Trophoblast cell (in vitro differentiated cells and primary cell): Measurements from ENCODE around the gene MACROH2A1.
A peak's percentile ranks its signal among the peaks of the same experiment; 100 is the strongest.

Experiments used
- DNase-seq, 2 donors: peaks; one replicate each; pipeline ENCODE4 v3.0.0-alpha.2; 2016
- H2AFZ ChIP-seq: 2 replicates; pipeline ENCODE4 v1.6.1; 2013; ENCODE audit warnings: low read length, moderate library complexity, mild to moderate bottlenecking; ENCODE audit not compliant: insufficient read depth, poor library complexity
- H2AK5ac ChIP-seq: 2 replicates; pipeline ENCODE4 v1.6.1; 2013; ENCODE audit warnings: mild to moderate bottlenecking, low read length
- H2BK120ac ChIP-seq: 2 replicates; pipeline ENCODE4 v1.6.1; 2013; ENCODE audit warnings: low read length, mild to moderate bottlenecking, moderate library complexity; ENCODE audit not compliant: insufficient read depth, poor library complexity
- H2BK12ac ChIP-seq: 2 replicates; pipeline ENCODE4 v1.6.1; 2013; ENCODE audit warnings: mild to moderate bottlenecking, low read length, moderate library complexity
- H2BK5ac ChIP-seq: 2 replicates; pipeline ENCODE4 v1.6.1; 2013; ENCODE audit warnings: low read length, low read depth, moderate library complexity, mild to moderate bottlenecking; ENCODE audit not compliant: poor library complexity
- H3K14ac ChIP-seq: 2 replicates; pipeline ENCODE4 v1.6.1; 2013; ENCODE audit warnings: mild to moderate bottlenecking, low read length
- H3K18ac ChIP-seq: 2 replicates; pipeline ENCODE4 v1.6.1; 2013; ENCODE audit warnings: mild to moderate bottlenecking, low read length
- H3K23ac ChIP-seq: 2 replicates; pipeline ENCODE4 v1.6.1; 2013; ENCODE audit warnings: low read length
- H3K27ac ChIP-seq: 2 replicates; pipeline ENCODE4 v1.5.1; 2013; ENCODE audit warnings: low read depth, mild to moderate bottlenecking, inconsistent platforms, low read length, moderate library complexity
- H3K27me3 ChIP-seq: 2 replicates; pipeline ENCODE4 v1.6.1; 2013; ENCODE audit warnings: inconsistent platforms, mild to moderate bottlenecking, low read length, moderate library complexity; ENCODE audit not compliant: insufficient read depth
- H3K36me3 ChIP-seq, 2 experiments: 1 replicate in 1 of 2; 2 replicates in 1 of 2; pipeline ENCODE4 v1.6.1; 2013; ENCODE audit warnings: low read length in 2 of 2, mild to moderate bottlenecking in 2 of 2, moderate library complexity in 1 of 2; ENCODE audit not compliant: insufficient read depth in 2 of 2, control insufficient read depth in 1 of 2
- H3K4ac ChIP-seq: 2 replicates; pipeline ENCODE4 v1.6.1; 2013; ENCODE audit warnings: low read depth, mild to moderate bottlenecking, low read length, moderate library complexity
- H3K4me1 ChIP-seq, 2 experiments: 1 replicate in 1 of 2; 2 replicates in 1 of 2; pipeline ENCODE4 v1.6.1; 2013; ENCODE audit warnings: low read length in 2 of 2, mild to moderate bottlenecking in 2 of 2, moderate library complexity in 1 of 2; ENCODE audit not compliant: insufficient read depth in 2 of 2, control insufficient read depth in 1 of 2
- H3K4me2 ChIP-seq: 2 replicates; pipeline ENCODE4 v1.6.1; 2013; ENCODE audit warnings: inconsistent platforms, mild to moderate bottlenecking, low read length, moderate library complexity
- H3K4me3 ChIP-seq: 2 replicates; pipeline ENCODE4 v1.5.1; 2013; ENCODE audit warnings: mild to moderate bottlenecking, low read depth, low read length, inconsistent platforms
- H3K79me1 ChIP-seq: one replicate; pipeline ENCODE4 v1.6.1; 2013; ENCODE audit warnings: low read length
- H3K79me2 ChIP-seq: 2 replicates; pipeline ENCODE4 v1.6.1; 2013; ENCODE audit warnings: low read length, mild to moderate bottlenecking; ENCODE audit not compliant: control insufficient read depth, insufficient read depth, poor library complexity
- H3K9ac ChIP-seq: 2 replicates; pipeline ENCODE4 v1.6.1; 2013; ENCODE audit warnings: mild to moderate bottlenecking, low read length
- H3K9me3 ChIP-seq: 2 replicates; pipeline ENCODE4 v1.6.1; 2013; ENCODE audit warnings: low read depth, mild to moderate bottlenecking, control low read depth, inconsistent platforms, low read length; ENCODE audit not compliant: insufficient read depth
- H4K12ac ChIP-seq: 2 replicates; pipeline ENCODE4 v1.6.1; 2013; ENCODE audit warnings: low read depth, mild to moderate bottlenecking, low read length, moderate library complexity
- H4K8ac ChIP-seq: 2 replicates; pipeline ENCODE4 v1.6.1; 2013; ENCODE audit warnings: low read depth, mild to moderate bottlenecking, low read length, moderate library complexity
- H4K91ac ChIP-seq: one replicate; pipeline ENCODE4 v1.6.1; 2013; ENCODE audit warnings: low read depth, mild to moderate bottlenecking, low read length, moderate library complexity
- WGBS: extraction: QIAGEN DNeasy Blood & Tissue Kit; methylation state at CpG from one replicate; pipeline ENCODE4 v1.1.7; 2013; ENCODE audit warnings: missing lambda C conversion rate; ENCODE audit not compliant: insufficient read length, insufficient coverage; ENCODE audit errors: extremely low coverage; 5-methylcytosine and 5-hydroxymethylcytosine counted together

MACROH2A1 gene

DNA sequence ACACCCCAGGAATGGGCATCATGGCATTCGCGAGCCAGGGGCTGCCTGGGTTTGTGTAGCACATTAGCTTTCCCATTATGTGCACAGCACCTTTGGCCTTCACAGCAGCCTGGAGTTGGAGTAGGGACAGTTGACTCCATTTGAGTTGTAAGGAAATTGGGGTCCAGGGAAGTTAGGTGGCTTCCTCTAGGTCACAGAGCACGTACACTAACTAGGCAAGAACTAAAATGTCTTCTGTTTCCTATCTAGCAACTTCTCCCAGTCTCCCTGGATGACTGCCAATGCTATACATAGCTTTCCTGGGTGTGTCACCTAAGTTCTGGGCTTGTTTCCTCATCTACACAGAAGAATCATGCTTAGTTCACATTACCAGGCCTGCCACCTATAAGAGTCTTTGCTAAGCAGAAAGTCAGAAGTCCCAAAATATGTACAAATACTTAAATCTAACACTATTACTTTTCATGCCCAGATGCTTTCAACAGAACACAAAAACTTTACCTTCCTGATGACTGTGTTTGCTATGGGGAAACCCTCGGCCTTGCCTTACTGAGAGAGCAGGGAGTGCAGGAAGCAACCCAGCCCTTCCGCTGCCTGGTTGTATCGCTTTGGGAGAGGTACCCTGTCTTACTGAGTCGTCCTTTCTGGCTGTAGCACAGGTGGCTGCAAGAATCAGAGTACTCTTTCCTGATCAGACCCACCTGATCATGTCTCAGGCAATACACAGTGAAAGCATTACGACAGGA lies 12.0 kb downstream of the MACROH2A1 start:
- Histone ChIP-seq H3K4me1 (peaks cover 13 to 19% of the 10 kb centered on the region in 2 experiments), H3K36me3 (peaks cover 37 to 58% of the 10 kb centered on the region in 2 experiments), H2AK5ac (no peak overlapping the region), H3K4me2 (no peak overlapping the region), H3K23ac (no peak overlapping the region), H2BK120ac (no peak overlapping the region), H3K79me1 (peaks cover 10% of the 10 kb centered on the region), H4K91ac (no peak overlapping the region), H2BK12ac (no peak overlapping the region), H3K18ac (peak overlapping the region; percentile 3), H3K27me3 (no peaks in the 10 kb centered on the region), H3K9me3 (no peaks in the 10 kb centered on the region), H3K27ac (no peak overlapping the region), H4K12ac (no peak overlapping the region), H3K14ac (no peak overlapping the region), H3K9ac (no peak overlapping the region), H2BK5ac (no peak overlapping the region), H3K4ac (no peak overlapping the region), H4K8ac (no peak overlapping the region), H3K79me2 (peaks cover 6% of the 10 kb centered on the region), H2AFZ (no peak overlapping the region), H3K4me3 (no peak overlapping the region)
- WGBS: no CpG with 5 or more reads among the region's 8 CpGs
- DNase-seq: peak; percentile 42 to 72

- no peak overlapping the region for H3K18ac ChIP-seq
- H3K27me3 ChIP-seq: no peaks in the 10 kb centered on the region
- no peak overlapping the region for H3K9ac ChIP-seq
- no peak overlapping the region for H2BK5ac ChIP-seq
- no peaks in the 10 kb centered on the region for H3K9me3 ChIP-seq
- peaks cover 37 to 59% of the 10 kb centered on the region in 2 experiments for H3K36me3 ChIP-seq
- no peak overlapping the region for H2AFZ ChIP-seq
- H3K27ac ChIP-seq: no peak overlapping the region
- H3K4me2 ChIP-seq: no peak overlapping the region
- H4K12ac ChIP-seq: no peak overlapping the region
- no peak overlapping the region for H4K91ac ChIP-seq
- H2BK12ac ChIP-seq: no peak overlapping the region
- peaks cover 4 to 11% of the 10 kb centered on the region in 2 experiments for H3K4me1 ChIP-seq
- H3K79me1 ChIP-seq: peaks cover 4% of the 10 kb centered on the region
- no peak overlapping the region for H3K14ac ChIP-seq
- H3K4me3 ChIP-seq: no peak overlapping the region
- H3K23ac ChIP-seq: no peak overlapping the region
- no peak overlapping the region for H2BK120ac ChIP-seq
- no peak overlapping the region for H2AK5ac ChIP-seq
- no CpG with 5 or more reads among the region's 3 CpGs for WGBS
- H4K8ac ChIP-seq: no peak overlapping the region
- peak in 1 of 2 donors; percentile 13 for DNase-seq
- H3K4ac ChIP-seq: no peak overlapping the region
- no peaks in the 10 kb centered on the region for H3K79me2 ChIP-seq
These were observed 12.9 kb downstream of the MACROH2A1 start for GRCh38 chr5:135386096-135386495.

DNA sequence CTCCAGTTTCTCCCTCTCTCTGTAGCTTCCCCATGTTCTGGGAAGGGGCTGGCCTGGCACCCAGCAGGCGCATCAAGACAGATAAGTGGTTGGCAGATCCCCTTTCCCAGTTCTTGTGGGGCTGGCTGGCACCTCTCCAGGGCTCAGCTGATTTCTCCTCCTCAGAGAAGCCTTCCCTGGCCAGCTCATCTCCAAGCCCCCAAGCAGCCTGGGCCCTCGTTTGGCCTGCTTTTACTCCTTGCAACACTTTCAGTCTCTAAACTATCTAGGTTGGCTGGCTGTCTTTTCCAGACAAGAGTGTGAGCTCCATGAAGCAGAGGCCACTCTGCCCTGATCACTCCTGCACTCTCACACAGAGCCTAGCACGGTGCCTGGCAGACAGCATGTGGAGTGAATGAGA lies 13.5 kb downstream of the MACROH2A1 start:
- Histone ChIP-seq H3K79me2 (no peaks in the 10 kb centered on the region), H3K36me3 (peaks cover 36 to 59% of the 10 kb centered on the region in 2 experiments), H3K9me3 (no peaks in the 10 kb centered on the region), H3K4me3 (no peak overlapping the region), H3K4ac (no peak overlapping the region), H3K27me3 (no peaks in the 10 kb centered on the region), H2BK5ac (no peak overlapping the region), H2AFZ (no peak overlapping the region), H4K12ac (no peak overlapping the region), H3K27ac (no peak overlapping the region), H3K14ac (no peak overlapping the region), H3K23ac (no peak overlapping the region), H4K91ac (no peak overlapping the region), H4K8ac (no peak overlapping the region), H3K4me1 (peaks cover 2 to 7% of the 10 kb centered on the region in 2 experiments), H2BK120ac (no peak overlapping the region), H3K18ac (no peak overlapping the region), H2AK5ac (no peak overlapping the region), H3K4me2 (no peak overlapping the region), H3K9ac (no peak overlapping the region), H3K79me1 (peaks cover 2% of the 10 kb centered on the region), H2BK12ac (no peak overlapping the region)
- no CpG with 5 or more reads among the region's 3 CpGs for WGBS
- DNase-seq: no peak

- no peak overlapping the region for H2BK5ac ChIP-seq
- no peak overlapping the region for H3K18ac ChIP-seq
- H2BK12ac ChIP-seq: no peak overlapping the region
- no peak overlapping the region for H3K14ac ChIP-seq
- H3K27ac ChIP-seq: no peak overlapping the region
- H3K4ac ChIP-seq: no peak overlapping the region
- H3K79me2 ChIP-seq: no peaks in the 10 kb centered on the region
- no peak overlapping the region for H3K23ac ChIP-seq
- H4K12ac ChIP-seq: no peak overlapping the region
- no peaks in the 10 kb centered on the region for H3K79me1 ChIP-seq
- no peak overlapping the region for H2AK5ac ChIP-seq
- H3K4me2 ChIP-seq: no peak overlapping the region
- H2AFZ ChIP-seq: no peak overlapping the region
- H3K27me3 ChIP-seq: no peaks in the 10 kb centered on the region
- no peak overlapping the region for H4K8ac ChIP-seq
- H3K4me3 ChIP-seq: no peak overlapping the region
- DNase-seq: no peak
- H3K36me3 ChIP-seq: peaks cover 32 to 60% of the 10 kb centered on the region in 2 experiments
- H3K4me1 ChIP-seq: peaks cover 0 to 4% of the 10 kb centered on the region in 2 experiments
- H2BK120ac ChIP-seq: no peak overlapping the region
- no peak overlapping the region for H4K91ac ChIP-seq
- H3K9me3 ChIP-seq: no peaks in the 10 kb centered on the region
- no peak overlapping the region for H3K9ac ChIP-seq
These were observed 14.1 kb downstream of the MACROH2A1 start for GRCh38 chr5:135384898-135385297.
